ENCODE results near the gene CENPX. TPM values are rescaled to one million over a fixed set of nuclear protein-coding genes. Genes with fewer than 3 reads are reported as not detected.

The CENPX gene
- total RNA-seq, 1 experiment from 2014 or later = 77.9 TPM

- Mint-ChIP-seq H3K36me3 (ENCODE audit: insufficient read depth in 1 of 3, low read depth in 3 of 3) (peaks cover 3 to 19% (median 10%) of the 10 kb centered on the region in 3 experiments; a peak in 6 of 7 replicates), H3K4me1 (peaks cover 2 to 13% of the 10 kb centered on the region in 2 experiments; a peak in 3 of 4 replicates), H3K27ac (peak overlapping the region in 1 of 3 experiments; percentile 78; a peak in 1 of 7 replicates), H3K4me3 (peak overlapping the region in 1 of 2 experiments; percentile 70; a peak in 4 of 5 replicates), H3K27me3 (ENCODE audit: low read depth) (no peaks in the 10 kb centered on the region; the same call in none of the 2 replicates), H3K9me3 (peaks cover 0 to 2% of the 10 kb centered on the region in 2 experiments; a peak in 1 of 5 replicates)
- no peaks in the 10 kb centered on the region for H3K79me1 ChIP-seq (ENCODE audit: insufficient read depth, low read depth, low read length, poor library complexity, severe bottlenecking)
- H3K23ac ChIP-seq (ENCODE audit: insufficient read length, low read depth, low read length) = no peak overlapping the region
- no peak overlapping the region for H3T11ph ChIP-seq (ENCODE audit: low read length)
- no peak overlapping the region for H2BK120ac ChIP-seq (ENCODE audit: low read depth, low read length, poor library complexity, severe bottlenecking)
- H3K4me1 ChIP-seq (ENCODE audit: insufficient read depth, low read length) = no peaks in the 10 kb centered on the region
- no peak overlapping the region for H2AFZ ChIP-seq (ENCODE audit: low read length)
- no peak overlapping the region for H3K4ac ChIP-seq (ENCODE audit: low read depth, low read length)
- no peaks in the 10 kb centered on the region for H3K9me3 ChIP-seq (ENCODE audit: control insufficient read depth, low read depth, low read length)
- no peaks in the 10 kb centered on the region for H3K27me3 ChIP-seq (ENCODE audit: insufficient read depth, low read length)
- H3K23me2 ChIP-seq (ENCODE audit: insufficient read length, low read depth, low read length, poor library complexity, severe bottlenecking) = peaks cover 8% of the 10 kb centered on the region
- no peak overlapping the region; the same call in 1 of the 2 replicates for H3K14ac ChIP-seq (ENCODE audit: insufficient read depth, low read length)
- WGBS (ENCODE audit: extremely low coverage, insufficient read length, low lambda C conversion rate) = no CpG with 5 or more reads among the region's 16 CpGs
- no peaks in the 10 kb centered on the region for H4K20me1 ChIP-seq (ENCODE audit: control insufficient read depth, insufficient read depth, insufficient read length)
- no peak overlapping the region for H2BK15ac ChIP-seq (ENCODE audit: low read depth, low read length)
- no peak for TF ChIP-seq CTCF (conservative IDR thresholded peaks at IDR 0.05)
- DNase-seq = no peak
- no peak overlapping the region for H4K91ac ChIP-seq (ENCODE audit: insufficient read length, low read depth, low read length)
- H3K79me2 ChIP-seq (ENCODE audit: insufficient read depth, low read length) = no peaks in the 10 kb centered on the region
- no peak overlapping the region for H3K9ac ChIP-seq (ENCODE audit: extremely low read depth, insufficient read length, low read length)
- H2BK12ac ChIP-seq (ENCODE audit: insufficient read length, low read depth, low read length) = no peak overlapping the region
- no peak overlapping the region for H3K4me2 ChIP-seq (ENCODE audit: insufficient read depth, insufficient read length, low read length)
- H2BK20ac ChIP-seq (ENCODE audit: low read depth, low read length, poor library complexity, severe bottlenecking) = no peak overlapping the region
- no peak overlapping the region for H3K18ac ChIP-seq (ENCODE audit: insufficient read length, low read depth, low read length)
- no peak overlapping the region for H4K8ac ChIP-seq (replicated peaks; ENCODE audit: insufficient read length, low read depth, low read length)
- no peak overlapping the region for H2AK5ac ChIP-seq (ENCODE audit: insufficient read length, low read length)
- H3K27ac ChIP-seq (ENCODE audit: insufficient read length, low read depth, low read length) = no peak overlapping the region
- H3K56ac ChIP-seq (ENCODE audit: insufficient read length, low read depth, low read length) = no peak overlapping the region
- no peak overlapping the region for H4K5ac ChIP-seq (ENCODE audit: insufficient read length, low read depth, low read length)
- no peak overlapping the region for H2BK5ac ChIP-seq (ENCODE audit: insufficient read length, low read length)
Measured at GRCh38 chr17:82029391-82029790, 6.7 kb upstream of the CENPX start.

Data from H9 (cell line).